GM19397 (cell line): Measurements from ENCODE around the gene PELI2.
"Not testable (repeated sequence)": the region's sequence is repeated elsewhere in the genome, so short reads cannot be mapped to it uniquely, and the experiment has no call there.

Source experiments
- ATAC-seq: cut with Tn5 transposase; IDR thresholded peaks from one replicate; pipeline ENCODE4 v1.9.1; 2021; ENCODE audit warnings: mild to moderate bottlenecking, moderate library complexity; ENCODE audit not compliant: unreplicated experiment

Gene PELI2

DNA sequence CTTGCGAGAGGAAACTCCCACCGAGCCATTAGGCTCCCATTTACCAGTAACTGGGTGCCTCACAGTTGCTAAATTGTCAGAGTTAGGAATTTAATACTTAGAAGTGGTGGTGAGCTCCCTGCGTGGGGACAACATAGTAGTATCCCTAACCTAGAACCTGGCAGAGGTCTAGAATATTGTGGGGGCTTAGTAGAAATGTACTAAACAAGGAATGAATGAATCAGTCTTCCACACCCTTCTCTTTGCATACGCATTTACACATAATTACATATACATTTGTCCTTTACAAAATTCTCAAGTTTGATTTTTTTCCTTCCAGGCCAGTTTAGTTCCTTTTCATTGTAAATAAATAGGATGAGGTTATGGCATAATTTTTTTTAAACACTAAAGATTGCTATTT lies 24.1 kb downstream of the PELI2 start:
- ATAC-seq: no peak

DNA sequence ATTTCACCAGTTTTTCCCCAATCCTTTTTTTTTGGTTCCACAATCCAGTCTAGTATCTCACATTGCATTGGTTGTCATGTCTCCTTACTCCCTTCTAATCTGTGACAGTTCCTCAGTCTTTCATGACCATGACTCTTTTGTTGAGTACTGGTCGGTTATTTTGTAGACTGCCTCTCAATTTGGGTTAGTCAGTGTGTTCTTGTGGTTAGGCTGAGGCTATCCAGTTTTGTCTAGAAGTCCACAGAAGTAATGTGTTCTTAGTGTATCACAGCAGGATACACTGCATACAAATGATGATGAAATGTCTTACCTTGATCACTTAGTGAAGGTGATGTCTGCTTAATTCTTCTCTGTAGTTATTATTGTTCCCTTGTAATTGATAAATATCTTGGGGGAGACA lies 24.8 kb downstream of the PELI2 start:
- ATAC-seq: no peak

DNA sequence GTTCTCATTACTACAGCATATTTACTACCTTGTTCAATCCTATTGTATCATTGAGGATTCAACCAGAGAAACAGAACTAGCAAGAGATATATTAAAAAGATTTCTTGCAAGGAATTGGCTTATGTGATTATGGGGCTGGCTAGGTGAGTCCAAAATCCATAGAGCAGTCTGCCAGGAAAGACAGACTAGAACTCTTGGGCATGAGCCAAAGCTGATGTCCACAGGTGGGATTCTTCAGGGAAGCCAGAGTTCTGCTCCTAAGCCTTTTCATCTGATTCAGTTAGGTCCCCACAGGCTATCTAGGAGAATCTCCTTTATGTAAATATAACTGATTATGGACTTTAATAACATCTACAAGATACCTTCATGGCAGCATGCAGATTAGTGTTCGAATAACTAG lies 26.0 kb downstream of the PELI2 start:
- no peak for ATAC-seq

- ATAC-seq: no peak
Measured at GRCh38 chr14:56145181-56145769, 27.1 kb downstream of the PELI2 start.

DNA sequence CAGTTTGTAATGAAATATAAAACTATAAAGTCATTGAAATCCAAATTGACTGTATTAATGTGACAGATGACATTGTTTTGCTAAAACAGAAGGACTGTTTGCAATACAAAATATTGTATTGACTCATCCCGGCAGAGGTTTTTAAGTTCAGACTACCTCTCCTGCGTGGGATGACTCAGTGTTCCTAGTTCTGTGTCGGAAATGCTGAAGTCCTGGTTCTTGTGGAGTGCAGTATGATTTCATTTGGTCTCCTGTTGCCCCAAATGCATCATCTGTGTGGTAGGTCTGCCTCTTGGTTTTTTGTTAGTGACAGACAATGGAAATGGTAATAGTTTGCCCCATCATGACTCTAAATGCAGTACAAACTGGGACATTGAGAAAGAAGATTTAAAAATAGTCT lies 27.8 kb downstream of the PELI2 start:
- ATAC-seq: no peak

GRCh38 chr14:56147449-56147848 lies 29.2 kb downstream of the PELI2 start:
- ATAC-seq: no peak

DNA sequence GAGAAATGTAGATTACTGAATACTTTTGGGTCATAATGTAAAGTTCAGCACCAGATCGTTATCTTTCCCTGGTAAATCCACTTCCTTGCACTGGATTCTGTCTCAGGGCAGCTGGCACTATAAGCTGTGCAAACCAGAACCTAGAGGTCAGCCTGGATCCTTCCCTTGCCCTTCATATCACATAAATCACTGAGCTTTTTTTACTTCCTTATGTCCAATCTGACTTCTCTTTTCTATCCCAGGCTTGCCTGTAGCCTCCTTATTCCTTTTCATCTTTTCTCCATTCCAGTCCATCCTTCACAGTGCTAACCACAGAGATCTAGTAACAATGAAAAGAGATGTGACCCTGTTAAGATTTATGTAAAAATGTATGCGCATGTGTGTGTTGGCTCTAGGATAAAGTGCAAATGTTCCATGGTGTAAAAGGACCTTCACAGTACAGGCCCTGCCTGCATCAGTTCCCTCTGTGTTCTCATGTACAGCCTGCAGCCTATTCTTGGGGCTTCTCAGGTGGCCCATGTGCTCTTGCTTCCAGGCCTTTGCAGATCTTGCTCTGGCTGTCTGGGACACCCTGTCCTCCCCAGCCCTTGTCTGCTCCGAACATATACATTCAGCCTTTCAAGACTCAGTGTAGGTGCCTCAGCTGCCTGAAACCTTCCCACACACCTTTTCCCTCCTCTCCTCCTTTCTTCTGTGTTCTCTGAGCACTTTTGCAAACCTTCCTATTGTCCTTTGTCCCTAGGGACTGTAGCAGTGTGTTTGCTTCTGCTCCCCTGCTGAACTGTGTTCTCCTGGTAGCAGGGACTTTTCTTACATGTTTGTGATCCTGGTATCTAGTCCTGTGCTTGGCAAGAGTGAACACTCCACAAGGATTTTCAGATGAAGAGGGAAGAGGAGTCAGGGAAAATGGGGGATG lies 30.0 kb downstream of the PELI2 start:
- no peak for ATAC-seq

DNA sequence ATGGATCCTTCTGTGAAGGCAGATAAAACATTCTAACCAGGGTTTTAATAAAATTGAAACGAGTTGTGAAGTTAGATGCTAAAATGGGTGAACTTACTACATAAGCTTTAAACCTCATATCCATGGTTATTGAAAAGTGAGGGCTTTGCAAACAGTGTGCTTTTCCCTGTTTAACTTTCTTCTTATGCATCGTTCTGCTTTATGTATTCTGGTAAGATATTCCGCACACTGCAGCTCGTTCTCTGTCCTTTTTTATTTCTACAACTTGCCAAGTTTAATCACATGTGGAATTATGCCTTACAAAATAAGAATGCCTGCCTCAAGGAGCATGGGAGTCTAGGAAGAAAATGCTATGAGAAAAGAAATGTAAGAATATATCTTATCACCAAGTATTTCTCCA lies 30.9 kb downstream of the PELI2 start:
- no peak for ATAC-seq

- ATAC-seq: no peak
Measured at GRCh38 chr14:56149995-56150394, 31.8 kb downstream of the PELI2 start.

GRCh38 chr14:56150645-56151345 lies 32.6 kb downstream of the PELI2 start:
- no peak for ATAC-seq

DNA sequence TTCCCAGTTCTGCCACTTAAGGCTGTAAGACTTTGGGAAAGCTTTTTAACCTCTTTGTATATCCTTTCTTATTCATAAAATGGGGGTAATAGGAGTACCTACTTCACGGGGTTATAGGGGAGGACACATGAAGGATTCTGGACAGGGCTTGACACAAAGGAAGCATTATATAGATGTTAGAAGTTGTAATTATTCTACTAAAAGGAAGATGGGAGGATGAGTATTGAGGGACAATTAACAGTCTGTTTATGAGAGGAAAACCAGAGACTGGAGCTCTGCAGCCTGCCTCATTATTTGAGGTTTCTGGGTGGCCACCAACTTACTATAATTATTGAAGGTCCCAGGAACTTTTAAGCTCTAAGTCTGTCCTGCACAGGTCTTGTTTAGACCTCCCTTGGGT lies 34.0 kb downstream of the PELI2 start:
- ATAC-seq: no peak

GRCh38 chr14:56153267-56153666 lies 35.1 kb downstream of the PELI2 start:
- ATAC-seq: no peak

GRCh38 chr14:56154321-56154720 lies 36.1 kb downstream of the PELI2 start:
- ATAC-seq: no peak

GRCh38 chr14:56156096-56156495 lies 37.9 kb downstream of the PELI2 start:
- ATAC-seq: no peak

DNA sequence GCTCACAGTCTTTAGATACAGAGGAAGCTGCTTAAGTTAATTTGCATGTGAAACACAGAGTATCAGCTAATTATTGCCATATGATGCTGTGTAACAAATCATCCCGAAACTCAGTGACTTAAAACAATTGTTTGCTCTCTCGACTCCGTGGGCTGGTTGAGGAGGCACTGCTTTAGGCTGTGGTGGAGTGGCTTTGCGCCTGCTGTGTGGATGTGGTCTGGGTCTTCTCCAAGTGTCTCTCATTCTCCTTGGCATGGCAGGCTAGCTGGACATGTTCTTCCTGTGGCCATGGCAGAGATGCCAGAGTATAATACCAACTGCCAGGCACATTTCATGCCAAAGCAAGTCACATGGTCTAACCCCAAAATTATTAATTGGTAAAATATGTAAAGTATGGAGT lies 40.9 kb downstream of the PELI2 start:
- ATAC-seq: no peak

DNA sequence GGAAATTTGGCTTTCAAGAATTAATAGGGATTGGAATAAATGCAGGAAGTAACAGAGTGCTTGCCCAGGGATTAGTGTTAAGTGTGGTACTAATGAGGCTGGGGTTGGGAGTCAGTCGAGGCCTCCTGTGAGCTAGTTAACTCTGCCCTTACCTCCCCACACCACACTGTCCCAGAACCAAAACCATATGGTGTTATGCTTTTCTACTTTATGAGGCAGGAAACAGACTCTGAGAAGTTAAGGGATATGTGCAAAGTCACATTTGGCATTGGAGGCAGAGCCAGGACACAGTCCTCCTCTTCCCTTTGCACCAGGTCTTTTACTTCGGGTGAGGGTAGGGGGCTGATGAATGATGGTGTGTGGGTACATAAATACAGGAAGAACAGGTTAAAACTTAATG lies 41.9 kb downstream of the PELI2 start:
- ATAC-seq: no peak

DNA sequence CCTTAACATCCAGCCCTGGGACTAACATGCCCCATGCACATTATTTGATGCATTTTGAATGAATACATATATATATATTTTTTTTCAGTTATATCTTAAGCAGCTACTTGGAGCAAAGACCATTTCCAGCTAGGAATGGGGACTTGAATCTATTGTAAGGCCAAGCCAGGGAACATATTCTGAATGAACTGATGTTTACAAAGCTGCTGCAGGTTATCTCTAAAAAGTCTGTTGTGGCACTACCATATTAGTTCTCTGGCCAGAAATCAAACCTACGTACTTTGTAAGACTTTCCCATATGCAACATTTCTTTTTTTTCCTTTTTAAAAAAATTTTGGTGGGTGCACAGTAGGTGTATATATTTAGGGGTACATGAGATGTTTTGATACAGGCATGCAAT lies 43.4 kb downstream of the PELI2 start:
- no peak for ATAC-seq

- ATAC-seq: no peak
Measured at GRCh38 chr14:56162476-56162875, 44.3 kb downstream of the PELI2 start.

GRCh38 chr14:56166579-56166978 lies 48.4 kb downstream of the PELI2 start:
- not testable (repeated sequence) for ATAC-seq

DNA sequence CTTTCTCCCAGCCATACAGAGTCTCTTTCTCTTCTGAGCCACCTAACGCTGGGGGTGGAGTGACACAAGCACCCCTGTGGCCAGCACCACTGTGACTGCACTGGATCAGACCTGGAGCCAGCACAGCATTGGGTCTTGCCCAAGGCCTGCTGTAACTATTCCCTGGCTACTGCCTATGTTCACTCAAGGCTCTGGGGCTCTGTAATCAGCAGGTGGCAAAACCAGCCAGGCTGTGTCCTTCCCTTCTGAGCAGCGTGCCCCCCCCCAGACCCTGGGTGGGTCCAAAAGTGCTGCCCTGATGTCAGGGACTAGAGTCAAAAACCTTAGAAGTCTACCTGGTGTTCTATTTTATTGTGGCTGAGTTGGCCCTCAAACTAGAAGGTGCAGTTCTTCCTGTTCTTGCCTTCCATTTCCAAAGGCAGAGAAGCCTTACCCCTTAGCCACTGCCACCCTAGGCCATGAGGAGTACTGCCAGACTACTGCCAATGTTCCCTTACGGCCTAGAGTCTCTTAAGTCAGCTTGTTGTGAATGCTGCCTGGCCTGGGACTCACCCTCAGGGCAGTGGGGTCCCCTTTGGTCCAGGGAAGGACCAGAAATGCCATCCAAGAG lies 49.9 kb downstream of the PELI2 start:
- no peak for ATAC-seq

DNA sequence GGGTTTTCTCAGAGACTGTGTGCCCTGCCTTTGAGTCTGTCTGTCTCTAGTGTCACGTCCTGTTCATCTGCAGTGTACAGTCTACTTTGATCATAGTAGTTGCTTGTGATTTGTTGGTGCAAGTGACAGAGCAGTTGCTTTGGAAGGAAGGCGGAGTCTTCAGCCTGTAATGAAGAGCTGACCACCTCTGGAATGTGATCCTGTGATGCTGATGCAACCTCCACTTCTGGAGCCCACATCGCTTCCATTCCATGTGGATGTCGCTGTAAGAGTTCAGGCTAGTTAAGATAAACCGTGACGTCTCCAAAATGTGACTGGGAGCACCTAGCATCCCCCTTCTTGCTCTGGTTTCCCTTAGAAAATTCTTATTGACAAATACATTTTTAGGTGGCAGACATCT lies 51.8 kb downstream of the PELI2 start:
- ATAC-seq: no peak
